Activated CD8-positive, alpha-beta T cell treated with anti-CD3 and anti-CD28 coated beads, Interleukin-2, amount 10 ng/mL, durations not matched to agents 7 days and 5 days (primary cell): Measurements from ENCODE around the gene DHRS7C. TPM values are rescaled to one million over a fixed set of nuclear protein-coding genes. Genes with fewer than 3 reads are reported as not detected.

Experiments used
- ATAC-seq: fragments of 150-1000 bp; cut with Tn5 transposase; one replicate; pipeline ENCODE4 v1.10.0; 2021; ENCODE audit warnings: moderate library complexity
- CTCF ChIA-PET: fragments of 350-600 bp; sonication (Branson Sonifier 250); formaldehyde crosslinking; loops from one replicate; lab custom pipeline; 2021; ENCODE audit warnings: antibody characterized with exemption; lab: Charles Lee
- POLR2A ChIA-PET: fragments of 350-600 bp; sonication (Branson Sonifier 250); formaldehyde crosslinking; loops from one replicate; lab custom pipeline; 2021; ENCODE audit warnings: antibody characterized with exemption; lab: Charles Lee
- DNase-seq: peaks from one replicate; pipeline ENCODE4 v3.0.0-alpha.2; 2020
- H3K27ac Mint-ChIP-seq: one replicate; pipeline ENCODE4 v1.8.0; 2021; ENCODE audit warnings: mild to moderate bottlenecking, mixed read lengths
- H3K27me3 Mint-ChIP-seq: one replicate; pipeline ENCODE4 v1.8.0; 2021; ENCODE audit warnings: low read depth, mixed read lengths
- H3K36me3 Mint-ChIP-seq: one replicate; pipeline ENCODE4 v1.8.0; 2021; ENCODE audit warnings: low read depth, mixed read lengths
- H3K4me1 Mint-ChIP-seq: one replicate; pipeline ENCODE4 v1.8.0; 2021; ENCODE audit warnings: low read depth, mixed read lengths
- H3K4me3 Mint-ChIP-seq: one replicate; pipeline ENCODE4 v1.8.0; 2021; ENCODE audit warnings: mild to moderate bottlenecking, mixed read lengths
- H3K9me3 Mint-ChIP-seq: one replicate; pipeline ENCODE4 v1.8.0; 2022; ENCODE audit warnings: mixed read lengths; ENCODE audit not compliant: insufficient read depth
- total RNA-seq, 2 experiments: library from RNA; stranded (reverse); gene quantifications; one replicate each; pipeline ENCODE4 v1.2.3, GENCODE V29; 2021

DHRS7C gene
- total RNA-seq, 2 experiments from 2014 or later: not detected

GRCh38 chr17:9821921-9822320 is 30.5 kb upstream of the DHRS7C start, which contains the start of gene GSG1L2:
Gene GSG1L2 (minus strand): TSS chr17:9822079. CDS start chr17:9822071, 8 bp downstream.
- ATAC-seq (no peak), DNase-seq (no peak)
- H3K27me3 Mint-ChIP-seq: no peaks in the 10 kb centered on the region
- no peak within 1 kb of the TSS for H3K4me3 Mint-ChIP-seq
- CTCF ChIA-PET: no interaction called here
- no peaks in the 10 kb centered on the region for H3K9me3 Mint-ChIP-seq
- H3K36me3 Mint-ChIP-seq: no peaks in the 10 kb centered on the region
- H3K4me1 Mint-ChIP-seq: no peaks in the 10 kb centered on the region
- POLR2A ChIA-PET: no interaction called here
- H3K27ac Mint-ChIP-seq: no peak within 1 kb of the TSS

- H3K27me3 Mint-ChIP-seq: no peaks in the 10 kb centered on the region
- no peaks in the 10 kb centered on the region for H3K36me3 Mint-ChIP-seq
- ChIA-PET POLR2A (no interaction called here), CTCF (no interaction called here)
- no peak for ATAC-seq
- no peaks in the 10 kb centered on the region for H3K4me1 Mint-ChIP-seq
- H3K9me3 Mint-ChIP-seq: no peaks in the 10 kb centered on the region
- H3K4me3 Mint-ChIP-seq: no peak overlapping the region
- no peak overlapping the region for H3K27ac Mint-ChIP-seq
- no peak for DNase-seq
These were observed 29.1 kb upstream of the DHRS7C start for GRCh38 chr17:9820448-9820847.

GRCh38 chr17:9818760-9819159 is 27.4 kb upstream of the DHRS7C start:
- ATAC-seq (no peak), DNase-seq (no peak)
- Mint-ChIP-seq H3K9me3 (no peaks in the 10 kb centered on the region), H3K27me3 (no peaks in the 10 kb centered on the region), H3K4me1 (no peaks in the 10 kb centered on the region), H3K27ac (no peak overlapping the region), H3K4me3 (no peak overlapping the region), H3K36me3 (no peaks in the 10 kb centered on the region)
- POLR2A ChIA-PET: no interaction called here
- CTCF ChIA-PET: no interaction called here

GRCh38 chr17:9817086-9817485 is 25.7 kb upstream of the DHRS7C start:
- no peaks in the 10 kb centered on the region for H3K36me3 Mint-ChIP-seq
- CTCF ChIA-PET: no interaction called here
- H3K27ac Mint-ChIP-seq: no peak overlapping the region
- no peaks in the 10 kb centered on the region for H3K9me3 Mint-ChIP-seq
- POLR2A ChIA-PET: no interaction called here
- no peak overlapping the region for H3K4me3 Mint-ChIP-seq
- H3K4me1 Mint-ChIP-seq: no peaks in the 10 kb centered on the region
- peaks cover 2% of the 10 kb centered on the region for H3K27me3 Mint-ChIP-seq
- ATAC-seq (no peak), DNase-seq (no peak)

- H3K4me1 Mint-ChIP-seq: no peaks in the 10 kb centered on the region
These were observed 25.1 kb upstream of the DHRS7C start for GRCh38 chr17:9816472-9816871.

GRCh38 chr17:9814337-9814945 is 23.0 kb upstream of the DHRS7C start:
- DNase-seq (no peak), ATAC-seq (no peak)
- no peaks in the 10 kb centered on the region for H3K9me3 Mint-ChIP-seq
- H3K36me3 Mint-ChIP-seq: no peaks in the 10 kb centered on the region
- no peak overlapping the region for H3K4me3 Mint-ChIP-seq
- POLR2A ChIA-PET: no interaction called here
- CTCF ChIA-PET: no interaction called here
- H3K27me3 Mint-ChIP-seq: peaks cover 2% of the 10 kb centered on the region
- H3K27ac Mint-ChIP-seq: no peak overlapping the region
- no peaks in the 10 kb centered on the region for H3K4me1 Mint-ChIP-seq

More at GRCh38 chr17:9816472-9816871, 25.1 kb upstream of the DHRS7C start:
- no peak for ATAC-seq
- Mint-ChIP-seq H3K36me3 (no peaks in the 10 kb centered on the region), H3K4me3 (no peak overlapping the region), H3K27me3 (peaks cover 2% of the 10 kb centered on the region), H3K9me3 (no peaks in the 10 kb centered on the region), H3K27ac (no peak overlapping the region)
- POLR2A ChIA-PET: no interaction called here
- no peak for DNase-seq
- CTCF ChIA-PET: no interaction called here

GRCh38 chr17:9813166-9813565 is 21.8 kb upstream of the DHRS7C start:
- H3K27ac Mint-ChIP-seq: no peak overlapping the region
- H3K27me3 Mint-ChIP-seq: peaks cover 2% of the 10 kb centered on the region
- H3K9me3 Mint-ChIP-seq: no peaks in the 10 kb centered on the region
- ChIA-PET CTCF (no interaction called here), POLR2A (no interaction called here)
- DNase-seq: no peak
- H3K4me3 Mint-ChIP-seq: no peak overlapping the region
- ATAC-seq: no peak
- H3K36me3 Mint-ChIP-seq: no peaks in the 10 kb centered on the region
- no peaks in the 10 kb centered on the region for H3K4me1 Mint-ChIP-seq

- H3K36me3 Mint-ChIP-seq: no peaks in the 10 kb centered on the region
- H3K4me3 Mint-ChIP-seq: no peak overlapping the region
- no peak for DNase-seq
- ATAC-seq: no peak
- ChIA-PET POLR2A (no interaction called here), CTCF (no interaction called here)
- H3K27ac Mint-ChIP-seq: no peak overlapping the region
- no peaks in the 10 kb centered on the region for H3K9me3 Mint-ChIP-seq
- H3K4me1 Mint-ChIP-seq: no peaks in the 10 kb centered on the region
- H3K27me3 Mint-ChIP-seq: peaks cover 2% of the 10 kb centered on the region
These were observed 20.1 kb upstream of the DHRS7C start for GRCh38 chr17:9811537-9811936.

- no peak overlapping the region for H3K27ac Mint-ChIP-seq
- no peak overlapping the region for H3K4me3 Mint-ChIP-seq
- H3K36me3 Mint-ChIP-seq: no peaks in the 10 kb centered on the region
- POLR2A ChIA-PET: no interaction called here
- DNase-seq (no peak), ATAC-seq (no peak)
- CTCF ChIA-PET: no interaction called here
- H3K9me3 Mint-ChIP-seq: no peaks in the 10 kb centered on the region
- H3K4me1 Mint-ChIP-seq: no peaks in the 10 kb centered on the region
- peaks cover 2% of the 10 kb centered on the region for H3K27me3 Mint-ChIP-seq
These were observed 19.7 kb upstream of the DHRS7C start for GRCh38 chr17:9811086-9811485.

- ChIA-PET CTCF (no interaction called here), POLR2A (no interaction called here)
- Mint-ChIP-seq H3K4me3 (no peak overlapping the region), H3K36me3 (no peaks in the 10 kb centered on the region), H3K9me3 (no peaks in the 10 kb centered on the region), H3K4me1 (no peaks in the 10 kb centered on the region), H3K27me3 (peaks cover 2% of the 10 kb centered on the region), H3K27ac (no peak overlapping the region)
- no peak for DNase-seq
- no peak for ATAC-seq
These were observed 18.9 kb upstream of the DHRS7C start for GRCh38 chr17:9810100-9810949.

GRCh38 chr17:9809409-9809808 is 18.0 kb upstream of the DHRS7C start:
- ATAC-seq (no peak), DNase-seq (no peak)
- Mint-ChIP-seq H3K4me3 (no peak overlapping the region), H3K4me1 (no peaks in the 10 kb centered on the region), H3K27me3 (peaks cover 2% of the 10 kb centered on the region), H3K27ac (no peak overlapping the region), H3K9me3 (no peaks in the 10 kb centered on the region), H3K36me3 (no peaks in the 10 kb centered on the region)
- ChIA-PET CTCF (no interaction called here), POLR2A (no interaction called here)

GRCh38 chr17:9806699-9807098 is 15.3 kb upstream of the DHRS7C start:
- ChIA-PET CTCF (no interaction called here), POLR2A (no interaction called here)
- Mint-ChIP-seq H3K4me1 (no peaks in the 10 kb centered on the region), H3K9me3 (no peaks in the 10 kb centered on the region), H3K4me3 (no peak overlapping the region), H3K27me3 (no peaks in the 10 kb centered on the region), H3K27ac (no peak overlapping the region), H3K36me3 (no peaks in the 10 kb centered on the region)
- DNase-seq (no peak), ATAC-seq (no peak)
